Activated T-helper 1 cell treated with anti-CD3 and anti-CD28 coated beads, Interleukin-2, amount 50 U/mL, for 16 hours (primary cell): ENCODE data around the gene BORCS6.

Experiments
- DNase-seq, 2 donors: peaks; one replicate each; pipeline ENCODE4 v3.0.0-alpha.2; 2020; ENCODE audit warnings: low read depth in 1 of 2, low spot score in 1 of 2

BORCS6 gene

DNA sequence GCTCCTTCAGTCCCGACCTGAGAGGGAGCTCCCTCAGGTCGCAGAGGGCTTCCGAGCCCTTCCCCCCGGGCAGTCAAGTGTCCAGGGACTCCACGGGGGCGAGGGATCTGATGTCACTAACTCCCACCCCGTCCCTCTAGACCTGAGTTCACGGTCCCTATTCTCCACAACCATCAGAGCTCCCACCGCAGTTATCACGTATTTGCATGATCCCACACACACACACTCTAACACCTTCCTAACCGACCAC, 34.1 kb downstream of the BORCS6 start:
- DNase-seq = no peak

DNA sequence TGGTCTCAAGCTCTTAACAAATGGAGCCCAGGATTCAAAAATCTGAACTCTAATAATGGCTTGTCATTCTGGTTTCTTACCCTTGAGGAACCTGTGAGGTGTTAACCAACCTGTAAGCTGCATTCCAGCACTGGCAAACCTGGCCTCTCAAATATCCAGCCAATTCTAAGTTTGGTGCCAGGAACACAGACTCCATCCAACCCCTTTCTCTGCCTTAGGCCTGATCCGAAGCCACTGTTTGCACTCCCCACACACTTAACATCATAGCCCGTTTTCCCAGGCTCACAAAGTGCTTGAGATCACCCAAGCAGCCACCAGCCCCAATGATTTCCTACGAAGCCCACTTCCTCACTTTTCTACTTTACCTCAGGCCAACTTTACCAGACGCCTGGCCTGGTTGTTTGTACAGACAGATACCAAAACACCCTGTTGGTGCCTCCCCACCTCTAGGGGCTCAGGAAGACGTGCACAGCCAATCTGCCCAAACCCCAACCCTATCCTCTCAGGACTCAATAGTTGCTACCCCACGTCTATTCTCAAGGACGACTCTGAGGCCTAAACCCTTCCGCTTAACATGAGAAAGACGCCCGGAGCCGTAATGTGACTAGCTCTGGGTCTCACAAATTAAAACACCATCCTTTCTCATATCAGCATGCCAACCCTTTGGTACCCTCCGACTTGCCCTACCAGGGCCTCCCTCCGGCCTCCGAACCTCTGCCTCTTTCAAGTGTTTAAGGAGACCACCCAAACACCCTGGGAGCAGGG, 34.6 kb downstream of the BORCS6 start:
- DNase-seq = no peak

DNA sequence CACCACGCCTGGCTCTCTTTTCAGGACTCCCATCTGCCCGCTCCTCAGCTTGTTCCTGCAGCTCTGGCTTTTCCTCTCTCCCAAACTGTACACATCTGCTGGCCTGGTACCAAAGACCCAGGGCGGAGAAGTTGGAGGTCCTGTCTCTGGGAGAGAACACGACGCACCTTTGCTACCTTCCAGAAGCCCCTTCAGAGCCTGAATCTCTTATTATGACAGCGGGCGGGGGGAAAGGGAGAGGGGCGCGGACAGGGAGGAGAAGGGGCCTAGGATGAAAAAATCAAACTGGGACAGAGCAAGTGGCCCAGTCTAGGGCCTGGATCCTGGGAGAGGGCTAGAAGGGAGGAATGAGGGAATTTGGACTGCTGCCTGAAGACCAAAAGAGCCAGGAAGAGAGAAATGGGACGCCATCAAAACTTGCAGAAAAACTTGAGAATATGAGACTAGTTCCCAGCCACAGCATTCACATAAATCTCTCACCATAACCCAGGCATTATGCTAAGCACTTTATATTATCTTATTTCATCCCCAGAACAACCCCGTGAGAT, 35.3 kb downstream of the BORCS6 start:
- DNase-seq = no peak

DNA sequence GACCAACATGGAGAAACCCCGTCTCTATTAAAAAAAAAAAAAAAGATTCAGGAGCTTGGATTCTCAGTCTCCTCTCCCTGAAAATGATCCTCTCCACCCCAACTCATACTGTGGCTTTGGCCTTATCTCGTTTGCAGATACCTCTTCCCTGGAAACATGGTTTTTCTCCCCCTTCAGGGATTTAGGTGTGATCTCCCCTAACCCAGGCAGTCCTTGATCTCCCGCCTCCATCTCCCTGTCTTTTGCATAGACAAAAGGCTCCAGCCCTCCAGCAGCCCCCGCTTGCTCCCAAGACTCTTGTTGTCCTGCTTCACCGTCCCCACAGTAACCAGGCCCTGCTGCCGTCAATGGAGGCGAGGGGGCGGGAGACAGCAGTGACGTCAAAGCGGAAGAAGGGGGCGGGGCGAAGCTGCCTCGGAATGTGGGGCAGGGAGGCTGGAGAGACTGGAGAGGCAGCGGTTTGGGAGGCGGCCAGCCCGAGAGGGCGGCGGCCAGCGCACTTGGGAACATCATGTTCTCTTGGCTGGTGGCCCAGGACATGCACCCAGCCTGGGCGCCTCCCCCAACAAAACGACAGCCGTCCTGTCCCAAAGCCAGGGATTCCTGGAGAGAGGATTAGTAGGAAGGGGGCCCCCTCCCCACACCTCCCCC, 35.9 kb downstream of the BORCS6 start:
- peak; percentile 73 to 78 for DNase-seq

DNA sequence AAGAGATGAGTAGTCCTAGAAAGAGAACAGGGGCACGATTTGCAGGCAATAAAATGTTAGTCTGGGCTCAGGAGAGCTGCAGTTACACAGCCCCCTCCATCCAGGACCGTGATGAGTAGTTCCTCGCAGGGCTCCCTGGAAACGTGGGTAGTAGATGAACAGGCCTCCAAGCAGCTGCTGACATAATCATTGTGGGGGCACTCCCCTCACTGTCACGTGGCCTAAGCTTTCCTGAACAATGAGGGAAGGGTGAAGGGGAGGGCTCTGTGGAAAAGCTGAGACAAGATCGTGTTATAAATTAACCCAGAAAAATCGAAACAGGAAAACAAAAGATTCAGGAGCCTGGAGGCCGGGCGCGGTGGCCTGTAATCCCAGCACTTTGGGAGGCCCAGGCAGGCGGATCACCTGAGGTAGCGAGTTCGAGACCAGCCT, 36.4 kb downstream of the BORCS6 start:
- no peak for DNase-seq

DNA sequence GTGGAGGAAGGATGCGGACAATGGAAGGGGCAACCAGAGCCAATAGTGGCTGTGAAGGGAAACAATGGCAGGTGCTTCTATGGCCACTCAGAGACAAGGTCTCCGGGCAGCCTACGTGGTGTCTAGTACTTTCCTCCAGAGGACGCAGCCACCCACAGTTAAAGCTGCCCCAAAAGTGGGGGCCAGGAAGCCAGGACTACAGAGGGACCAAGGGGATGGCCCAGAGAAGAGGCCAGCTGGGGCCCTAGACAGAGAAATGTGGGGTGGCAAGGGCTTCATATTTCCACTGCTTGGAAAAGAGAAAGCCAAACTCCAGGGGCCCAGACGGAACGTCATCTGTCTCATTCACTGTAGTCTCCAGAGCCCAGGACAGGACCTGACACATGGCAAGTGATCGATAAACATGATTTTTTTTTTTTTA, 36.9 kb downstream of the BORCS6 start:
- DNase-seq = no peak

DNA sequence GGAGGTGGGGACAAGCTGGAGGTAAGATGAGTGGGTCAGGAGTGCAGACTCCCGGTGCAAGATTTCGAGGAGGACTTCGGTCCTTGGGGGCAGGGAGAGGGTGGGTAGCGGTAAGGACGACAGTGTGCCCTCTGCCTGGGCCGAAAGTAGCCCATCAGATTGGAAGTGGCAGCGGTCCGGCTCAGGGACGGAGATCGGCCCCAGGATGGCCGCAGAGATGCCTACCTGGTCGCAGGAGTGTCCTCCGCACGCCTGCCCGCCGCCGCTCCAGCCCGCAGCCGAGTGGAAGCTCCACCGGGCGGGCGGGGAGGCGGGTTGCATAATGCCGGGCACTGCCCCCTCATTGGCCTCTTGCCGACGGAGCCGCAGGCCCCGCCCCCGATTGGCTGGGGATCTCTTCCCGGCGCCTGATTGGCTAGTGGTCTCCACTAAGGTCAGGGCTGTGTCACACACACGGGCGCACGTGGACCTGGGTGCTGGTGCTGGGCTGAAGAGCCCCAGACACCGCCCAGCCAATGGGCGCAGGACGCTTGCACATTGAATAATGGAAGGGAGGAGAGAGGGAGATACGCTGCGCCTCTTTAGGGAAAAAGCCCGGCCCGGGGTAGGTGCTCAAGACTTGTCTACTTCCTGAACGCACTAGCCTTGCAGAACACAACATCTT, 37.7 kb downstream of the BORCS6 start, which contains the start of gene PER1:
TSS of gene PER1 (minus strand) at position 293 of the 664 bp plus-strand sequence. CDS start 1,698 bp downstream, outside the sequence.
- DNase-seq = peak; percentile 62 to 77

DNA sequence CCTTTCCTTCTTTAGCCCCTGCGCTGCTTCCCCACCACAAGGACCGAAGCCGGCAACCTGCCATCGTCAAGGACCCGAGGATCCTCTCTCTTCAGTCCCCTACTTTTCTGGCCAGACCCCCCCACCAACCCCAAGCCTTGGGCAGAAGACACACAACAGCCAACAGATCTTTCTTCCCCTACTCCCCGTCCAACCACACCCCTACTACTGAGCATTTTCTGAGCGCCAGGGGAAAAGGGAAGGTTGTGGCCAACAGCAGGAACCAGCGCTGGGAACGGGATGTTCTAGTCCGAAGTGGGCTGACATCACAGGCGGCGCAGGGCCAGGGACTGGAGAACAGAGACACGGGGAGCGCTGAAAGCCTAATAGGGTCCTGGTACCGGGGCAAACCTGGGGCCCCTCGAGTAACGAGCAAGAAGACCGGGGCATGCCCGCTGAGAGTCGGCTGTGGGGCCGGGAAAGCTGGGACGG, 38.3 kb downstream of the BORCS6 start:
- no peak for DNase-seq

DNA sequence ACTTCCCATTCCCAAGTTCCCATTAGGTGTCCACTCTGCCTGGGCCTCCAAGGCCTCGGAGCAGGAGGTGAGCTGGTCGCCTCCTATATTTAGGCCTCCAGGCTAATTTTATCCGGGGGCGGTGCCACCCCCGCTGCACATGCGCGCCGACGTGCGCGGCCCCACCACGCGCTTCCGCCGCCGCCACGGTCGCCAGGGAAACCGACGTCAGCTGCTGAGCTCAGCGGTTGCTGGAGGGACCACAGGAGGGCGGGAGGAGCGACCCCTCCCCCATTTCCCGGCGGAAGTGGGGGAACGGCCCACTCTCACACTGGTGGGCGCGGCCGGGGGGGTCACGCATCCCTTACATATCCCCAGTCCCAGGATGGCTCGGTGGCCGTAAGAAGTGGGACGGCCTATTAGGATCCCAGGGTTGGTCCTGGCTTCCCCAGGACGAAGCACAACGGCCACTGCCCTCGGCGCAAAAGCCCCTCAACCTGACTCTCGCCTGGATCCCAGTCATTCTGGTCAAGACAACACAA, 38.8 kb downstream of the BORCS6 start:
- DNase-seq = peak; percentile 81 to 82

DNA sequence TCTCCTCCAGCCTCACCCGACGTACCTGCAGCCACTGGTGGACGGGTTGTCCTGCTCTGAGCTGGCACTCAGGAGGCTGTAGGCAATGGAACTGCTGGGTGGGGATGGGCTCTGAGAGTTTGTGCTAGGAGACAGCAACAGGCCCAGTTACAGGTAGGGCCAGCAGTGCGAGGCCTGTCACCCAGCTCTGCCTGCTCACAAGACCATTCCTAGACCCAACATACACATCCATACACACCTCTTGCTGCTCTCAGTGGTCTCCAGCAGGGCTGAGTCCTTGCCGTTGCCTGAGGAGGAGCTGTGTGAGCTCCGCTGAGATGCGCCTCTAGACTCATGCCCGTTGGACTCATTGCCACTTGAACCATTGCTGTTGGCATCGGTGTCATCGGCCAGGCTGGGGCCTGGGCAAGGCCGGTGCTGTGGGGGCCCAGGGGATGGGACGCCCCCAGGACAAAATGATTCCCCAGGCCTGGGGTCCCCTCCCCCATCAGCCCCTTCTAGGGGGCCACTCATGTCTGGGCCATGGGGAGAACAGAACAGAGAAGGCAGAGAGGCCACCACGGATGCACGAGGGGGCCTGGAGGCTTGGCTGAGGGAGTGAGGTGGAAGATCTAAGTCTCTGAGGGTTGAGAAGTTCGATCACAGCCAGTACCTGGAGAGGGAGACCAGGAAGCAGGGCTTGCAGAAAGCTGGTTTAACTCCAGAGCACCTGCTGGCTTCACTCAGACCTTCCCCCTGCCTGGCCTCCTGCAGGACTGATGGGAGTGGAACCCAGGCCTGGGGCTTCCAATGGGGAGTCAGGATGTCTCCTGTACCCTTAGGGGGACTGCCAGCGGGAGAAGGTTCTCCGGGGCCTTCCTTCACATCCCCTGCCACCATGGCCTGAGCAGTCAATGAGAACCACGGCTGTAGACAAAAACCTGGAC, 39.5 kb downstream of the BORCS6 start:
- DNase-seq = no peak

DNA sequence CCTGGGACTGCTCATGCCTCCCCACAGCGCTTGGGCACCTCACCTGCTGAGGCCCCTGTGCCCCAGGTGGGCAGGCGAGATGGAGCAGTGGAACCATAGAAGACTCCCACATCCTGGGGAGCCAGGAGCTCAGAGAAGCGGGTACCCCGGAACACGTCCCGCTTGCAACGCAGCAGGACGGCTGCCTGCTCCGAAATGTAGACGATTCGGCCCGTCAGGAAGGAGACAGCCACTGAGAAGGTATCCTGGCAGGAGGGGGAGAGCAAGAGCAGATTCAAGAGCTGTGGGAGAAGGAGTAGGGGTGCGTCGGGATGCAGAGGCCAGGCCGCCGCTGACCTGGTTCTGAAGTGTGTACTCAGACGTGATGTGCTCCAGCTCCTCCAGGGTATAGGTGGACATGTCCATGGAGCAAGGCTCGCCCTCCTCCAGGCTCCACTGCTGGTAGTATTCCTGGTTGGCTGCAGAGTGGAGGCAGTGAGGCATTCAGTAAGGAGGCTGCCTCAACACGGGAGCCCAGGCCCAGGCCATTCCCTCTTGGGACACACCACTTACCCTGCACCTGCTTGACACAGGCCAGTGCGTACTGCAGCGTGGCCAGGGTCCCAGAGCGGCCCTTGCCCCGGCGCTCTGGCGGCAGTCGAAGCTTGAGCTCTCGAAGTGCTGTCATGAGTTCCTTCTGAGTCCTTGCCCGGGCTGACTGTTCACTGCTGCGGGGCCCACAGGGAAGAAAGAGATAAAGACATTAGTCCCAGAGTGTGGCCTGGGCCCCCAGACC, 40.4 kb downstream of the BORCS6 start:
- DNase-seq = no peak

DNA sequence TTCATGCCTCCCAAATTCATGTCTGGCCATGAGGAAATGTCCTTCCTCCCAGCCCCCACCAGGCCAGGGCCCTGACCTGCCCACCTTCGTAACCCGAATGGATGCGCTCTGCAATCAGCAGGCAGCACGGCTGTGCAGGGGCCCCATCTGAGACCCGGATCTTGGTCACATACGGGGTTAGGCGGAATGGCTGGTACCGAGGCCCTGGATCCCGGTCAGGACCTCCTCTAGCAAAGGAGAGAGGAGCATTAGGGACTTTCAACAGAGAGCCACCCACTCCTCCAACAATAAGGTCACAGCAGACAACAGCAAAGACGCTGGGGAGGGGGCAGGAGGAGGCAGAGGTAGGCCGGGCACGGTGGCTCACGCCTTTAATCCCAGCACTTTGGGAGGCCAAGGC, 41.4 kb downstream of the BORCS6 start:
- no peak for DNase-seq

DNA sequence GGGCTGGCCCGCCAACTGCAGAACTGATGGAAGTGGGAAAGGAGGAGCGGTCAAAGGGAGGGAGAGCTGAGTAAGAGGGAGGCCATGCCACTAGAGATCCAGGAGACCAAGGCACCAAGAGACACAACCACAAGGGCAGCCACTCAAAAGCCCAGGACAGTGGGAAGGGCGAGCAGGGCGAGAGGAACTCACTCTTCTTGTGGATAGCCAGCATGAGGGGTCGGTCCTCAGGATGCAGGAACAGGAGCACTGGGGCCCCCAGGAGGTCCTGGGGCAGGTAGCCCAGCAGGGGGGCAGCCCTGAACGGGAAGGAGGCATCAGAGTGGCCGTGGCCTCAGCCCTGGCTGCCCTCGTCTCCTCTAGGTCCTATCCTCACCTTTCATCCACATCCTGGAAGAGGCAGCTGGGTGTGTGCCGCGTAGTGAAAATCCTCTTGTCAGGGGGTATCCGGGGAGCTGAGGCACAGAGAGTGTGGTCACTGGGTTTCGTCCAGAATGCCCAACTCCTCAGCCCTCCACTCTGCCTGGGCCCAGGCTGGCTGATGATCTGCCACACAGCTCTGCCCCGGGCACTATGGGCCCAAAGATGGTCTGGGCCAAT, 42.1 kb downstream of the BORCS6 start:
- DNase-seq = no peak

DNA sequence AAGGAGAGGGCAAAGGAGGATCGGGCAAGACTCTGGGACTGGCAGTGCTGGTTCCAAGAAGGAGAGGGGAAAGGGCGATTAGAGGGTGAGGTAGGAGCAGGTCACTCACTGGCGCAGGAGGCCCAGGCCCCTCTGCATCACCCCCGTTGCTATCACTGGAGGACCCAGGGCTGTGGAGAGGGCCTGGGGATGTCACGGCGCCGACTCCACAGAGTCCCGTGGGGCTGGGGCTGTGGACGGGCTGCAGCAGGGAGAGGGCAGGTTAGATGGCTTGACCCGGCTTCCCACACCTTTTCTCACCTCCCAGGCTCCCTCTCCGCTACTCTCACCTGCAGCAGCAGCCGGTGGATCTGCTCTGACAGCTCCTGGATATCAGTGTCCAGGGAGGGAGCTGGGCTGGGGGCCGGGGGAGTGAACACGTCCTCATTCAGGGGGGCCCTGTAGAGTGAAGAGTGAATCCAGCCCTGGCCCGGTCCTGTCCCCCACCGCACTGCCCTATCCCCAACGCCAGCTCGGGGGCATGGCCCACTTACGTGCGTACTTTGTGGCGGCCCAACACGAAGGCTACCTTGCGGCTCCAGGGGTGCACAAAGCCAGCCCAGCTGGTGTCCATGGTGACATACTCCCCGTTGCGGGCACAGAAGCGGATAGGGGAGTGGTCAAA, 42.7 kb downstream of the BORCS6 start:
- DNase-seq = no peak

DNA sequence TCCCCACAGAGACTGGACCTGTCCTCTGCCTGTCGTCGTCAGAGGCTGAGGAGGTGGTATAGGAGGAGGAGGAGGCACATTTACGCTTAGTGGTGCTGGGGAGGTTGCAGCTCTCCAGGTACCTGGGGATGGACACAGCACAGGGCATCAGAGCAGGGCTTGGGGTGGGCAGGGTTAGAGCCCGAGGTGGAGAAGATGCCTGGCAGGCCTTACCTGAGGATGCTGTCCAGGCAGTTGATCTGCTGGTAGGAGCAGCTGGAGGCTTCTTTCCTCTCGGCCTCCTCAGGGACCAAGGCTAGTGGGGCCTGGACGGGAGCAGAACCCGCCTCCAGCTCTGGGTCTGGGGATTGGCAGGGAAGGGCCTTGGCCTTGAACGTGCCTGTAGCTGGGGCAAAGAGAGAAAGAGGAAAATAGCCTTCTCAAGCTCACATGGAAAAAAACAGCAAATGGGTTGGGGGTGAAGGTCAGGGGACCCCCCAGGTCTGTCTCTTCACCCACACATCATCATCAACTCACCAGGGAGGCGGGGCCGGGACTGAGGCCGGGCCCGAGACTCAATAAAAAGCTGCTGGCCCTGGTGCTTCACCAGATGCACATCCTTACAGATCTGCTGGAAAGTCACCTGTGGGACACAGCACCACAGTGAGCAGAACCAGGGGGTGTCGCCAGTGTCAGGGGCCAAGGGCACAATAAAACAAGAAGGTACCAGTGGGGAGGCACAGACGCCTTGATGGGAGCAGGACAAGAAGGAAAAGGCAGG, 43.4 kb downstream of the BORCS6 start:
- DNase-seq = no peak

DNA sequence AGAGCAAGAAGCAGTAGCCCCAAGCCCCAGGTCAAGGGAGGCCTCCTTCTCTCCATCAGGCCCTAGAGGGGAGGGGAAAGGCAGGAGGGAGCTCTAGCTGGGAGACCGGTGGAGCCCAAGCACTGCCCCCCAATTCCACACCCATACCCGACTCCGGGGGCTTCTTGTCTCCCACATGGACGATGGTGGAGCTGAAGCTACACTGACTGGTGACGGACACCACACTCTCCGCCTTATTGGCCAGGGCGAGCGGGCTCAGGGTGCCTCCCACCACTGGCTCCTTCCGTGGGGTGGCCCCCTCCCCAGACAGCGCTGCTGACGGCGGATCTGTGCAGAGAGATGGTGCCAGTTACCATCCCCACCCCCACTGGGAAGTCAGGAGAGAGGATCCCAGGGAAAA, 44.2 kb downstream of the BORCS6 start:
- DNase-seq = no peak

DNA sequence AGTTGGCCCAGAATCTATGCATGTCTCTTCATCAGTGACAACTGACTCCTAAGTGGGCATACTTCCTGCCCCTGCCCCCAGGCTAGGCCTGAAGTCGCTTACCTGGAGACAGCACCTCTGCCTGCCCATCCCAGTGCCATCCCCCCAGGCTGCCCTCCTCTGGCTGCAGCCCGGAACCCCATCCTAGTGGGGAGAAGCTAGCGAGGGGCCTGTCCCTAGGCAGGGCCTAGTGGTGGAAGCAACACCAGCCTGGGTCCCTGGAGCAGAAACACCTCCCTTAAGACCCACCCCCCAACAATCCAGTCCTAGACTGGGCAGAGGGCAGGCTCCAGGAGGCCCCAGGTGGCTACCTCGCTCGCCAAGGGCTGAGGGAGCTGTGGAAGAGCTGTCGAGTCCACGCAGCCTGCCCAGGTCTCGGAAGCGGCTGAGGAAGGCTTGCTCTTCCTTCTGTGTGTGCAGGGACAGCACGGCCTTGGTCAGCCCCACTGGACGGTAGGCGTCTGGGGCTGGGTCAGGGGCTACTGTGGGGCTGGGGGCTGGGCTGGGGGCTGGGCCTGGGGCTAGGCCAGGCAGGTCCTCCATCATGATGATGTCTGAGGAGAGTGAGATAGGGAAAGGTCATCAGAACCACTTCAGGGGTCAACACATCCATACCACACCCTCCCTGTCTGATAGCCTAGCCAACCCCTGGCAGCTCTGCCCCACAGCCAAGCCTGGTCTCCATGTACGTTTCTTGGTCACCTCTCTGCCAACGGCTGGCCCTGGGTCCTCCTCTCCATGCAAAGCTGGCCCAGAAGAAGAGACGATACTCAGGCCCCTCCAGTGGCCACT, 45.4 kb downstream of the BORCS6 start:
- DNase-seq = no peak
